Measurements from ENCODE around the gene SLC4A1AP. TPM values are rescaled to one million over a fixed set of nuclear protein-coding genes. Genes with fewer than 3 reads are reported as not detected.

The SLC4A1AP gene
- total and polyA plus RNA-seq, 2 of the 13 experiments (the other 11 are each of a cell fraction or from before 2014, with no cell fraction given), result 15.3 to 44.6 TPM

- TF ChIP-seq STAG1 (CRISPR knock-in tag; IDR thresholded peaks at IDR 0.05), result peak; percentile 46; the same call in 1 of the 2 replicates
- TF ChIP-seq ZNF331 (CRISPR knock-in tag; IDR thresholded peaks at IDR 0.05), result peak; percentile 79
- no peak for TF ChIP-seq SRSF9 (IDR thresholded peaks at IDR 0.05; ENCODE audit: borderline replicate concordance, insufficient read depth, low read depth, low read length, poor library complexity, severe bottlenecking)
- no peak for TF ChIP-seq ZNF207 (IDR thresholded peaks at IDR 0.05; ENCODE audit: borderline replicate concordance)
- no peak for TF ChIP-seq CSRNP2 (CRISPR knock-in tag; conservative IDR thresholded peaks at IDR 0.05; ENCODE audit: low read depth)
- TF ChIP-seq GFI1 (CRISPR knock-in tag; IDR thresholded peaks at IDR 0.05; ENCODE audit: borderline replicate concordance), result peak; percentile 80; the same call in 1 of the 2 replicates
- peak; percentile 34 for TF ChIP-seq AGO1 (IDR thresholded peaks at IDR 0.05; ENCODE audit: low read depth, low read length, poor library complexity, severe bottlenecking)
- peak; percentile 90; the same call in 1 of the 2 replicates for TF ChIP-seq SIN3A (IDR thresholded peaks at IDR 0.05; ENCODE audit: borderline replicate concordance, low read depth, low read length)
- TF ChIP-seq ZFP41 (CRISPR knock-in tag; IDR thresholded peaks at IDR 0.05; ENCODE audit: borderline replicate concordance), result no peak
- peak; percentile 18; the same call in 1 of the 2 replicates for TF ChIP-seq PRMT3 (CRISPR knock-in tag; IDR thresholded peaks at IDR 0.05; ENCODE audit: borderline replicate concordance, low read depth)
- TF ChIP-seq REXO4 (CRISPR knock-in tag; IDR thresholded peaks at IDR 0.05; ENCODE audit: borderline replicate concordance), result no peak
- peak; percentile 98; the same call in 1 of the 2 replicates for TF ChIP-seq ZNF501 (CRISPR knock-in tag; IDR thresholded peaks at IDR 0.05)
- TF ChIP-seq ZNF580 (CRISPR knock-in tag; IDR thresholded peaks at IDR 0.05; ENCODE audit: borderline replicate concordance, low read depth), result no peak; the same call in none of the 2 replicates
- peak; percentile 100 for TF ChIP-seq XRCC5 (optimal IDR thresholded peaks at IDR 0.05; ENCODE audit: low read length)
- no peak; the same call in 1 of the 2 replicates for TF ChIP-seq ZNF557 (CRISPR knock-in tag; IDR thresholded peaks at IDR 0.05)
- no peak for TF ChIP-seq MTF2 (CRISPR knock-in tag; IDR thresholded peaks at IDR 0.05; ENCODE audit: borderline replicate concordance)
- TF ChIP-seq ZNF691 (CRISPR knock-in tag; IDR thresholded peaks at IDR 0.05; ENCODE audit: borderline replicate concordance, low read depth), result peak; percentile 98
- no peak for TF ChIP-seq SMC3 (IDR thresholded peaks at IDR 0.05; ENCODE audit: low read length)
- no peak for TF ChIP-seq DMTF1 (CRISPR knock-in tag; IDR thresholded peaks at IDR 0.05)
- peak; percentile 97 for TF ChIP-seq ZNF275 (CRISPR knock-in tag; IDR thresholded peaks at IDR 0.05; ENCODE audit: borderline replicate concordance)
Observed at GRCh38 chr2:27663285-27664153, at the start of gene SLC4A1AP, which contains the start of gene SUPT7L (continued).

Data from HepG2 (cell line).